ENCODE results near the gene STAP1.
"Not testable (repeated sequence)": the region's sequence is repeated elsewhere in the genome, so short reads cannot be mapped to it uniquely, and the experiment has no call there.

Gene STAP1, protein sequence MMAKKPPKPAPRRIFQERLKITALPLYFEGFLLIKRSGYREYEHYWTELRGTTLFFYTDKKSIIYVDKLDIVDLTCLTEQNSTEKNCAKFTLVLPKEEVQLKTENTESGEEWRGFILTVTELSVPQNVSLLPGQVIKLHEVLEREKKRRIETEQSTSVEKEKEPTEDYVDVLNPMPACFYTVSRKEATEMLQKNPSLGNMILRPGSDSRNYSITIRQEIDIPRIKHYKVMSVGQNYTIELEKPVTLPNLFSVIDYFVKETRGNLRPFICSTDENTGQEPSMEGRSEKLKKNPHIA

DNA sequence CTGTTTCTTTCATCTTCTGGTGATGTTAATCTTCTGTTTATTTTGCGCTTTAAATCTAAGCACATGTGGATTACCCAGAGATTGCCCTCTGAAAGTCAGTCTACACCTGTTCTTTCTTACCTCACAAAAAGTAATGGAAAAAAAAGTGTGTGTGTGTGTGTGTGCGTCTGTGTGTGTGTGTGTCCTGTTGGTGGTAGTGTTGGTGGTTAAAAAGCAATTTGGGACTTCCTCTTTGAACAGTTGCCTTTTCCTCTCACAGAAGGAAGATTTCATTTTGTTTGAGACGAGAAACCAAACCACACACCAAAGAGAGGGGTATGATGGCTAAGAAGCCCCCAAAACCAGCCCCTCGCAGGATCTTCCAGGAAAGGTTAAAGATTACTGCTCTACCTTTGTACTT is at the start of gene STAP1:
Gene STAP1, plus strand, starts transcription at position 235 of the 400 bp plus-strand sequence. Its CDS starts 83 bp downstream, at position 318.
- DNase-seq (ENCODE audit: low read depth) = no peak

- DNase-seq (ENCODE audit: low read depth) = no peak
Measured at GRCh38 chr4:67512501-67512900, 46.0 kb upstream of the STAP1 start.

GRCh38 chr4:67520141-67520540 is 38.4 kb upstream of the STAP1 start:
- DNase-seq (ENCODE audit: low read depth) = no peak

- no peak for DNase-seq (ENCODE audit: low read depth)
Measured at GRCh38 chr4:67521506-67521905, 37.0 kb upstream of the STAP1 start.

GRCh38 chr4:67522230-67522629 is 36.3 kb upstream of the STAP1 start:
- DNase-seq (ENCODE audit: low read depth) = no peak

- DNase-seq (ENCODE audit: low read depth) = peak; percentile 40
Measured at GRCh38 chr4:67522851-67523671, 35.5 kb upstream of the STAP1 start.

DNA sequence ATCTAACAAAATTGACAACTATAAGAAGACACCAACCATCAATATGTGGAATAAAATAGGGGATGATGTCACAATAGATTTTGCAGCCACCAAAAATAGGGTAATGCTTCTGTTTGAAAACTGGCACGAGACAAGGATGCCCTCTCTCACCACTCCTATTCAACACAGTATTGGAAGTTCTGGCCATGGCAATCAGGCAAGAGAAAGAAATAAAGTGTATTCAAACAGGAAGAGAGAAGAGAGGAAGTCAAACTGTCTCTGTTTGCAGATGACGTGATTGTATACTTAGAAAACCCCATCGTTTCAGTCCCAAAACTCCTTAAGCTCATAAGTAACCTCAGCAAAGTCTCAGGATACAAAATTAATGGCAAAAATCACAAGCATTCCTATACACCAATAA is 34.4 kb upstream of the STAP1 start:
- not testable (repeated sequence) for DNase-seq (ENCODE audit: low read depth)

GRCh38 chr4:67531379-67531962 is 27.1 kb upstream of the STAP1 start:
- no peak for DNase-seq (ENCODE audit: low read depth)

GRCh38 chr4:67532397-67532796 is 26.1 kb upstream of the STAP1 start:
- not testable (repeated sequence) for DNase-seq (ENCODE audit: low read depth)

DNA sequence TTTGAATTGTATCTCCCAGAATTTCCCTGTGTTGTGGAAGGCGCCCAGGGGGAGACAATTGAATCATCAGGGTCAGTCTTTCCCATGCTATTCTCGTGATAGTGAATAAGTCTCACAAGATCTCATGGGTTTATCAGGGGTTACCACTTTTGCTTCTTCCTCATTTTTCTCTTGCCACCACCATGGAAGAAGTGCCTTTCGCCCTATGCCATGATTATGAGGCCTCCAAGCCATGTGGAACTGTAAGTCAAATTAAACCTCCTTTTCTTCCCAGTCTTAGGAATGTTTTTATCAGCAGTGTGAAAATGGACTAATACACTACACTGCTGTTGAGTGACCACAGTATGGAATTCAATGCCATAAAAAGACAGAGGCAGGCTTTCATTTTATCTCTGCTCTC is 25.4 kb upstream of the STAP1 start:
- no peak for DNase-seq (ENCODE audit: low read depth)

GRCh38 chr4:67535280-67535840 is 23.2 kb upstream of the STAP1 start:
- DNase-seq (ENCODE audit: low read depth) = no peak

- DNase-seq (ENCODE audit: low read depth) = no peak
Measured at GRCh38 chr4:67539830-67540229, 18.7 kb upstream of the STAP1 start.

GRCh38 chr4:67542076-67542475 is 16.5 kb upstream of the STAP1 start:
- DNase-seq (ENCODE audit: low read depth) = no peak

DNA sequence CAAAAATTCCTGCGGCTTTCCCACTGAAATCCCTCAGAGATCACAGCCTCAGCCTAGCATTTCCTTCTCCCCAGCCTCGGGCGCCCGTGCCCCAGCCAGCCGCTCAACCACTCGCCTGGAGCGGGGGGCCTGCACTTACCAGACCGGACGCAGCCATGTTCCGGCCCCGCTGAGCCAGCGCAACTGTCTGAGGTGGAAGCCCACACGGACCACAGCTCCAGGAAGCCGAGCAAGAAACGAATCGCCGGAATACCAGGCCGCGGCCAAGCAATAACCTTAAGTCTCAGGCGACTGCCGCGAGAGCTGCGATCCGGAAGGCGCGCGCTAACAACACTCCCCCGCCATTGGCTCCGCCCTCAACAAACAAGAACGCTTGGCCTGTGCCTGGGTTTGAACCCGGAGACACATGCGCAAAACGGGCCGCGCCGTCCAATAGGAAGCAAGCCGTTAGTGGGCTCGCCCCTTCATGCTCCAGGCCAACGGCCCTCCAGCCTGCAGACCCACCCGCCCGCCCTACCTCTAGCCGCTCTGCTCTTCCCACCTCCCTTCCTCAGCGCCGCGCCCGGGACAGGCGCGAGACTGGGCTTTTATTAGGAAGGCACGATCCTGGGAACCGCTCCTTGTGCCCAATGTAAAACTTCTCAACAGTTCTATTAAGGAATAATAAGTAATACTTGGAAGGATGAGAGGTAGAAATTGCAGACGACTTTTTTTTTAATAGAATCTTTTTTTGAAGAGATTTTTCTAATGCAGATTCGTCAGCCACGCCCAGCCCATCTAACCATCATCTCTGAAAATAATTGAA is 13.1 kb upstream of the STAP1 start, which contains the start of gene CENPC:
Gene CENPC, minus strand, starts transcription at position 305 of the 805 bp plus-strand sequence. Its CDS starts 148 bp downstream, at position 157.
- DNase-seq (ENCODE audit: low read depth) = peak; percentile 97

DNA sequence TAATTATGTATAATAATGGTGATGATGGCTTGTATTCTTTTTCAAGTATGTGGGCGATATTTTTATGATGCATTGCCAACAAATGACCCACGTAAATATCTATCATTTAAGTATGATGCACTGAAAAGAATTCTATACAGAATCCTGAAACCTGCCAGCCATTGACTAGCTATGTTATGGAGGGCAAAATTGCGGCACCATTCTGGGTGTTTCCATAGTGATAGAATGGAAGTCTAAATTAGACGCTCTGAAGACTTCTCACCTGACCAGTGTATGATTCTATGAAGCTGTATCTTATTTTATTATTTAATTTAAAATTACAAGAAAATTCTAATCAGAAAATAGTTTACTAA is 12.5 kb upstream of the STAP1 start:
- no peak for DNase-seq (ENCODE audit: low read depth)

DNA sequence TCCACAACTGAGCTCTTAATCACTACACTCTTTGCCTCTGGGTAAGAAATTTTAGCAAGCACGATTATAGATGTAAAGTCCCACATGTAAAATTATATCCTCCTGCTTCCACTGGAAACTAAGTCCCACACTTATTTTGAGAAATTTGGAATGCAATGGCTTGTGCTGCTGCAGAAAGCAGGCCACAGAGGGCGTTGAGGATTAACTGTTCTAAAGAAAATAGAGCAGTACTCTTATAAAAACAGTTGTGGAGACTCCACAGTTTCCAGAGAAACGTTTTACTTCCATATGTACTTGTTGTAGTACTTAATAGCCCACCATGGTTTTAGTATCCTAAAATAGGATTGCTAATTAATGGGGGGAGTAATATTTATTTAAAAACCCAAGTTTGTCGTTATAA is 11.6 kb upstream of the STAP1 start:
- no peak for DNase-seq (ENCODE audit: low read depth)

- DNase-seq (ENCODE audit: low read depth) = peak; percentile 51
Measured at GRCh38 chr4:67549123-67549522, 9.4 kb upstream of the STAP1 start.

GRCh38 chr4:67550451-67550850 is 8.1 kb upstream of the STAP1 start:
- no peak for DNase-seq (ENCODE audit: low read depth)

GRCh38 chr4:67550857-67551256 is 7.7 kb upstream of the STAP1 start:
- no peak for DNase-seq (ENCODE audit: low read depth)

GRCh38 chr4:67552146-67552792 is 6.3 kb upstream of the STAP1 start:
- not testable (repeated sequence) for DNase-seq (ENCODE audit: low read depth)

DNA sequence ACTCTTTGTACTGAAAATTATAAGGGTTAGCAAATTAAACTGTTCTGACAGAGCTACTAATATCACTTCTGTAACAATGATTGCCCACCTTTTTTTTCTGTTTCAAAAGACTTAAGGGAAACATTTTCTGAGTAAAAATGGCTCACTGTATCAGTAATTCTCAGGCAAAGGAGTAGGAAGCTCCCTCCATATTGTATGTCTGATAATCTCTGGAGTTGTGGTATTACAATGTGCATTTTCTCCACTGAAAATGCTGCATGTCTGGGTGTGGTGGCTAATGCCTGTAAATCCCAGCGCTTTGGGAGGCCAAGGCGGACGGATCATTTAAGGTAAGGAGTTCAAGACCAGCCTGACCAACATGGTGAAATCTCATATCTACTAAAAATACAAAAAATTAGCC is 4.4 kb upstream of the STAP1 start:
- no peak for DNase-seq (ENCODE audit: low read depth)
